HG02840 (cell line): ENCODE measurements around the gene MLPH.

Experiments
- ATAC-seq: cut with Tn5 transposase; IDR thresholded peaks from one replicate; pipeline ENCODE4 v1.9.1; 2021; ENCODE audit warnings: mild to moderate bottlenecking, moderate library complexity, moderate number of reproducible peaks; ENCODE audit not compliant: unreplicated experiment, low FRiP score

MLPH gene

GRCh38 chr2:237538901-237539300, 51.9 kb downstream of the MLPH start:
- ATAC-seq, result no peak

GRCh38 chr2:237539681-237540080, 52.6 kb downstream of the MLPH start:
- ATAC-seq, result no peak

GRCh38 chr2:237540223-237540775, 53.2 kb downstream of the MLPH start:
- no peak for ATAC-seq

- ATAC-seq, result no peak
These were observed 53.8 kb downstream of the MLPH start for GRCh38 chr2:237540823-237541222.

- no peak for ATAC-seq
These were observed 54.2 kb downstream of the MLPH start for GRCh38 chr2:237541243-237541642.

- no peak for ATAC-seq
These were observed 55.1 kb downstream of the MLPH start for GRCh38 chr2:237542001-237542704.

- ATAC-seq, result no peak
These were observed 59.2 kb downstream of the MLPH start for GRCh38 chr2:237546040-237546875.

DNA sequence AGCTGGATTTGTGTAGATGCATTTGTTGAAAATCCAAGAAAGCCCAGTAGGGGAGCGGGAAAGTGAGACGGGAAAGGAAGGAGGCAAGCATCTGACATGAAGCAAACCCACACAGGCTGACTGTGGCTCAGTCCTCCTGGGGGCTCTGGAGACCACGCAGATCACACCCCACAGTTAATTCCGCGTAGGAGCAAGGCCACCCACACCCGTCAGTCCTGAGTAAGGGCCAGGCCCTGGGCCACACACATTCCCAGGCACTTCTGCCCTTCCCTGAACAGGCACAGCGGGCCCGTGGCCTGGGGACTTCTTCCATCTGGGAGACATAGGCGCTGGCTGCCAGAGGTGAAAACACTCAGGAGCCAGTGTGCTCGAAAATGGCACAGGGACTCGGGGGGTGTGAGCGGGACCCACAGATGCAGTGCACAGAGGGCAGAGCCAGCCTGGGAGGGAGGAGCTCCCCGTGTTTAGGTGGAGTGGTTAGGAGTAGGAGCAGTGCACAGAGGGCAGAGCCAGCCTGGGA, 59.9 kb downstream of the MLPH start:
- no peak for ATAC-seq

DNA sequence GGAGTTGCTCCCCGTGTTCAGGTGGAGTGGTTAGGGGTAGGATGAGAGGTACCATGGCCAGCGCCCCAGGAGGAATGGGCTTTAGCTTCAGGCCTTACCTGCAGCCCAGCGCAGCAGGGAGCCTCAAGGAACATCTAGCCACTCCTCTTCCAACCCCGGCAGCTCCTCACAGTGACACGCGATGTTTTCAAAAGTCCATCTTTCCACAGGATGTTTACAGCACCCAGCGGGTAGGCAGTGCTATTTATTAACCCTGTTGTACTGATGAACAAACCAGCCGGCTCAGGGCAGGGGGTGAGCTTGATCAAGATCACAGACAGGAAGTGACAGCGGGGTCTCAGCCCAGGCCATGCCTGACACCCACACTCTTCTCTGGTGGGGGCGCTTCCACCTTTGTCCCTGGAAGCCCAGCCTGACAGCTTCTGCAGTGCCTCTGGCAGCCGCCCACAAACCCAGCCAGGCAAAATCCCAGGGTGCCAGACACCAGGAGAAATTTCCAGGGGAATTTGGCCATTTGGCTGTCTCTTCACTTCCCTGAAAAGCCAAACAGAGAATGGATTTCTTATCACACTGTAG, 60.9 kb downstream of the MLPH start:
- ATAC-seq, result no peak

GRCh38 chr2:237549216-237549615, 62.2 kb downstream of the MLPH start:
- no peak for ATAC-seq

DNA sequence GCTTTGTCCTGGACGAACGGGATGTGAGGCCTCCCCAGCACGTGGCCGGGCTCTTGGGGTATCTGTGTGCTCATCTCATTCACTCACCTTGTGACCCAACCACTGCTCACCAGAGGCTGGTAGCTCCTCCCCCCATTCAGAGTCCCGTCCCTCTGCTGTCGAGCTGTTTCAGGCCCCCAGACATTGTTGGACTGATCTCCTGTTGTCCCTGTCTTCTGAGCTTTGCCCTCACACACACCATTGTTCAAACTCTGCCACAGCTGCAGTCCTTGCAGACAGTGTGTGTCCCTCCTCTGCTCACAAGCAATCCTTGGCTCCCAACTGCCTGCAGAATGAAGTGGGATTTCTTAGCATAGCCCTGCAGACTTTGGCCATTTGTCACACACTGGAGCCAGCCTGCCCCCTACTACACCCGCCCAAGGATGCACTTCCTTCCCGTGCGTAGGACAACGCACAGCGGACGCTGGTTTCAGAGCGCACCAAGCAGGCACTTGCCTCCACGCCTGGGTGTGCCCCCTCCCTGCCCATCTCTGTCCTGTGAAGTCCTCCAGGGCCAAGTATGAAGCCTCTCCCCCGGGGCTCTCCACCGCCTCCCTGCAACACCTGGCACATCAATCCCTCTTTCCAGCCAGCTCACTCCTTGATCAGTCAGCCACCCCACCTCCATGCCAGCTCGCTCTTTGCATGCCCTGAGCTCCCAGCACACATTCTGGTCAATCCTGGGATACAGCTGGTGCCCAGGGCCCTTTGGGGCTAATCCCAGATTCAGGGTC, 62.8 kb downstream of the MLPH start:
- ATAC-seq, result no peak

DNA sequence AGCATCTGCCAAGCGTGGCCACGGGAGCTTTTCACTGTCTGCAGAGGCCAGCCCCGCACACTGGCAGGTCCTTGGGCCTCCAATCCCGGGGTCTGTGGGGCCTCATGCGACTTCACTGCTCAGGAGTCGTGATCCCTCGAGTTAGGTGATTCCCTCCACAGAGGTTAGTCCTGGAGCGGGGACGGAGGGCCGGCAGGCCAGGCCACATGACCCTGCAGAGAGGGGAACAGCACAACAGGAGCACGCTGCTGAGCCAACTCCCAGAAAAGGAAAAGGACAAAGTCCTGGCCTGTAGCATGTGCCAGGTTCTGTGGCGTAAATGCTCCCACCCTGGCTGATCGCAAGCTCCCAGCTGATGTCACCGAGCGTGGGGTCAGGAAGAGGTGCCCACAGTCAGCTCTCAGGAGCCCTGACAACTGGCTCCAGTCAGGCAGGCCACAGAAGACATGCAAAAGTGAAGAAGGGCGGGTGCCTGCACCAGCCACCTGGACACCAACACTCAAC, 64.1 kb downstream of the MLPH start:
- no peak for ATAC-seq

DNA sequence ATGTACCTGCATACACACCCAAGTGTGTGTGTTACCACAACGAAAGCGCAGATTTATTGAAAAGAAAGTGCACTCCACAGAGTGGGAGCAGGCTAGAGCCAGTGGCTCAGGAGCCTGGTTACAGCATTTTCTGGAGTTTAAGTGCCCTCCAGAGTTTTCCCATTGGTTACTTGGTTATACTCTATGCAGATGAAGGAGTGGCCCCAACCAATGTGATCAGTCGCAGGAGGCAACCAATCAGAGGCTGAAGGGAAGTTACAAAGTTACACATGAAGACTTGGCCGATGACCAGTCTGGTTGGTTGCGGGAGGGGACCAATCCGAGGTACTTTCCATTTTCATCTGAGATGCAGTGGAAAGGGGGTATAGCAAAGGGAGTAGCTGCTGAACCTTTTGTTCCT, 65.9 kb downstream of the MLPH start:
- ATAC-seq, result no peak

DNA sequence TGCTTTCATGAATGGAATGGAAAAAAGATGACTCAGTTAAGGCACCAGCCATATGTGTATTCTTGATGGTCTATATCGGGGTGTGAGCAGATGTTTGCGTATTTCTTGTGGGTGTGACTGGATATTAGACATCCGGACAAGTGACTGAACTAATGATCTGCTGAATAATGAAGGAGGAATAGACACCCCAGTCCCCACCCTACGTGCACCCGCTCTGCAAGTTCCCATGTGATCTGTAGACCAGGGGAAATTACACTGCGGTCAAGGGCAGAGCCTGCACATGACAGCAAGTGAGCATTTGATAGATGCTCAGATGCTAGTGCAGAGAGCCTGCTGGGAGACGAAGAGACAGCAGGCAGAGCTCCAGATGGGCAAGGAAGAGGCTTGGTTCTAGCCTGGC, 66.9 kb downstream of the MLPH start:
- ATAC-seq, result no peak

DNA sequence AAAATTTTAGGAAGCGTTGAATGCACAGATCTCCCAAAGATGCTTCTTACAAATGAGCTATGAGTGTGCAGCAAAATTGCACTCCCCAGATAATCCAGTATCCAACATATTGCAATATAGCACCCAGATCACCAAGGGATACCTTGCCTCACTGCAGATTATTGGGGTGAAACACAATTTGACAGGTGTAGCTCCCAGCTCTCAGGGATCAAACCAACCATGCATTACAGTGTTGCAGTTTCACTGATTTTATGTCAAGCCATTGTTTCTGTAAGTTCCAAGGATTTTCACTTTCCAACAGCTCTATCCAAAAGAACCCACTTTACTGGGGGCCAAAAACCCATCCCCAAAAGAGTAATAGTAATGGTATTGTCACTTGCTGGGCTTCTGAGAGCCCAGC, 68.5 kb downstream of the MLPH start:
- ATAC-seq, result no peak

GRCh38 chr2:237556773-237557632, 70.0 kb downstream of the MLPH start:
- ATAC-seq, result no peak

DNA sequence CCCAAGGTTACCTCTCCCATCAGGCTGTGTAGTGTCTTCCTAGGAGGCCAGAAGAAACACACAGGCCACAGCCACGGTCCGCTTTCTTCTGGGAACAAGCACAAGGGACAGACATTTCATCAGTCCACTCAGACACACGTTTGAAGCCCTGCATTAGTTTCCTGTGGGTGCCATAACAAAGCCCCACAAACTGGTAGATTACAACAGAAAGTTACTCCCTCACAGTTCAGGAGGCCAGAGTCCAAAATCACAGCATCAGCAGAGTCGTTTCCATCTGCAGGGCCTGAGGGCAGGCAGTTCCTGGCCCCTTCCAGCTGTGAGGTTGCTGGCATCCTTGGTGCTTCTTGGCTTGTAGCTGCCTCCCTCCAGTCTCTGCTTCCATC, 70.6 kb downstream of the MLPH start:
- no peak for ATAC-seq

DNA sequence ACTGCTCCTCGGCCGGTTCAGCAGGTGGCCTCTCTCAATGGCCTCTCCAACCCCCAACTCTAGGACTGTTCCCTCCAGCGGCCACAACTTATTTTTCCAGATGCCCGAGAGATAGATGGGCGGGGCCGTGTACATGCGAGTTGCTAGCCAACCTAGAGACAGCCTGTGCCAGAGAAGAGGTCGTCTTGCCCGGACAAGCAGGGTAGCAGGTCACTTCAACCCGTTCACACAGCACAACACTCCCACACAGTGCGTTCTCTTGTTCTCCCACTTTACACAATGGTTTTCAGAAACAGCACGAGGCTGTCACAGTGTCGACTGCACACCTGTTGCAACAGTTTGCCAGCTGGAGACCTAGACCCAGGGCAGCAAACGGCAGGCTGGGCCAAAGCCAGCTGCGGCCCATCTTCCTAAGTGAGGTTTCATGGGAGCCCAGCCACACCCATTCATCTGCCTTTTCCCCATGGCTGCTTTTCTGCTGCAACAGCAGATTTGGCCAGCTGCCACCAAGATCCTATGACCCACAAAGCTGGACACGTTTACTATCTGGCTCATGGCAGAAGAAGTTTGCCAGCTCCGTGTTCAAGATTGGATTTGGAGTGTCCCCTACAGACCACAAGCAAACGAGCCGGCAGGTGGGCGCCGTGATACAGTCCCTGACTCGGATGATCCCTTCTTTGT, 72.0 kb downstream of the MLPH start:
- no peak for ATAC-seq

DNA sequence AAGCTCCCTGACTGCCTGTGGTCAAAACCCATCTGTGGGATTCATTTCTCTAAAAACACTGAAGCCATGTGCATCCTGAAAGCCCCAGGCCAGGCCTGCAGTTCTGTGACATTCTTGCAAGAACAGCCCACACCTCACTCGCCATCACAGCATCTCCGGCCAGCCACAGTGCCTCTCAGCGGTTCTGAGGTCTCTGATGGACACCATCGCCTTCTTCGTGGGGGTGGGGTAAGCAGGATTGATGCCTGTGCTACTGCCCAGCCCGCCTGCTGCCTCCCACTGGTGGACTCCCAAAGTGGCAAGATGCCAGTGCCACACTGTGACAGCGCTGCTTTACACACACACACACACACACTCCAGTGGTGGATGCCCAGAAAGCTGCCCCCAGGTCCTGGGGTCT, 74.2 kb downstream of the MLPH start:
- no peak for ATAC-seq
